ENCODE data around the gene ARSB. TPM values are rescaled to one million over a fixed set of nuclear protein-coding genes. Genes with fewer than 3 reads are reported as not detected.
"Not testable (repeated sequence)": the region's sequence is repeated elsewhere in the genome, so short reads cannot be mapped to it uniquely, and the experiment has no call there.

Gene ARSB
- total RNA-seq, 1 experiment from 2014 or later, result 11.7 TPM

DNA sequence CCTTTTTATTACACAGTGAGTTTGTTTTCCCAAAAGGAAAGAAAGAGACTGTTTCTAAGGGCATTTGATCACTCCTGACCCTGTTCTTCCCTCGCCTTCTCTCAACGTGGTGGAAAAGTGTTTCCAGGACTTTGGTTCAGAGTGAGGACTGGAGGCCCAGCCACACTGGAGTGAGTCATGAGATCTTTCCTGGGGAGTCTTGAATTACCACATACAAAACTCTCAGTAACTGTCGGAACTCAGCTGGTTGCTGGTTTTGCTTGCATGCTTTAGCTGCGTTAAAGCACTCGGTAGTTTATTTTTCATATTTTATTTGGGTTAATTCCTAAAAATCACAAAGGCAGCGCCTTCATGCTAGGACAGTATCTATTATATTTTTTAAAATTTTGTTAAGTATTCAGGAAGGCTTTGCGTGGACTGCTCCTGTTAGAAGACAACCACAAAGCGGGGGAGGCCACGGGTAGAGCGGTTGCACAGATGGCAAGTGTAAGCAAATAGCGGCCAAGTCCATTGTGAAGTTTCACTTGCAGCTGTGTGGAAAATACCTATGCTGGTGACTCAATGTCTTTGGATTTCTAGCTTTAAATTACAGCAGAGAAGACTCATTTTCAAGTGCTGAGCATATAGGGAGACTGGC lies 77.7 kb downstream of the ARSB start:
- DNase-seq (ENCODE audit: low read depth), result peak; percentile 88

DNA sequence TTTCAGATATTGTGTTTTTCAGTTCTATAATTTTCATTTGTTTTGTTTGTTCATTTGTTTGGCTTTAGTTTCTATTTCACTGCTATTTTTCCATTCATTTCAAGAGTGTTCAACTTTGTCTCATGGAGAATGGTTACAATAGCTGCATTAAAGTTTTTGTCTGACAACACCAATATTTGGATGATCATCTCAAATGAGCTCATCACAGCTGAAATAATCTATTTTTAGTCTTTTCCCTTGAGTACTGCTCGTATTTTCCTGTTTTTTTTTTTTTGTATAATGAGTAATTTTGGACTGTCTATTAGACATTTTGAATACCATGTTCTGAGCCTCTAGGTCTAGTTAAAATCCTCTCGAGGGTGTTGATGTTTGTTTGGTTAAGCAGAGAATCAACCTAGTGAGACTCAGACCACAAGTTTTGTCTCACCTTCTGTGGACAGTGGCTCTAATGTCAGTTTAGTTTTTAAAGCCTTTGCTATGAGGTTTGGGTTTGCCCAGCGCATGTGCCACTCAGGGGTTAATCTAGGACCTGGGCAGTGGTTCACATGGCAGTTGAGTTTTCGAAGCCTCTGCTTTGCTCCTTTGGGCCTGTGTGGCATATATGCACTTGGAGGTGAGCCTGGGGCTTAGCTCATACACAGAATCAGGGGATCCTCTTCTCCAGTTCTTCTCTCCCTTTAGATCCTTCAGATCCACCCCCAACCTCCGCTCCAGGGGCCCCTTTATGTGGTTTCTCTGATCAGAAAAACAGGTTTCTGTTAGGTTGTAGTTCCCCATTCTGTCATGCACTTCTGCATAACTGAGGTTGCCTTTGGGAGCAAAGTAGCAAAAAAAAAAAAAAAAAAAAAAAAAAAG lies 79.8 kb downstream of the ARSB start:
- no peak for DNase-seq (ENCODE audit: low read depth)

- DNase-seq (ENCODE audit: low read depth), result peak; percentile 7
Observed at GRCh38 chr5:78903861-78904260, 81.2 kb downstream of the ARSB start.

DNA sequence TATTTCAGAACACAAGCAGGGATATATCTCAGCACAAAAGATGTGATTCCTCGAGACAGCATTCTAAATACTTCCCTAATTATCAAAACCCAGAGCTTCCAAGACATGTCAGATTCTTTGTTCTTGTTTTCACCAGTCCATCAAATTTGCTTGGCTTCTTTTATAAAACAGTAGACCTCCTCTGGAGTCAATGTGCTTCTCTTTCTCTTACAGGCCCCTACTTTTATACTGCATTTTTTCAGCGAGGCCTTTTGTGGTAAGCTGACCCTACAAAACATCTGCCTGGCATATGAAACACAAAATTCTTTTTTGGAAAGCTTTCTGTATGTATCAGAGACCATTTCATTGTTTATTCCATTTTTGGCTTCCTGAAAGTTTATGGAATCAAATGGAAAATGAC lies 81.8 kb downstream of the ARSB start:
- DNase-seq (ENCODE audit: low read depth), result no peak

DNA sequence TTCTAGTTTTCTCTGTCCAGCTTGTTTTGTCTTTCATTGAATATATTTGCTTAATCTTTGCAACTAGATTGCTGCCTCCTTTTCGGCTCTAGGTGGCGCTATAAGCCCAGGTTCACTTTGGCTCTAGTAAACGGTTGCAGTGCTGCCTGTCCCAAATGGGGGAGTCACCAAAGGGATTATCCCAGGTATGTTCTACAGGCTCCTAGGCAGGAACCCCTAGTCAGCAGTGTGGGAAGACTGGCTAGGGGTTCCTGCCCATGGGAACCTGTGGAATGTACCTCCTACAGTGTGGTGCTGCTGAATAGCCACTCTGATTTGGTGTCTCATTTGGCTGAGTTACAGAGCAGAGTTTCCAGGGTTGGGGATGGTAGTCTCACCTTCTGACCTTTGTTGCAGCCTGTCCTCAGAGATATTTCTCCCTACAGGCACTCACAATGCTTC lies 85.2 kb downstream of the ARSB start:
- DNase-seq (ENCODE audit: low read depth), result peak; percentile 48

- DNase-seq (ENCODE audit: low read depth), result peak; percentile 62
Observed at GRCh38 chr5:78896132-78896531, 89.0 kb downstream of the ARSB start.

- no peak for DNase-seq (ENCODE audit: low read depth)
Observed at GRCh38 chr5:78895616-78896015, 89.5 kb downstream of the ARSB start.

DNA sequence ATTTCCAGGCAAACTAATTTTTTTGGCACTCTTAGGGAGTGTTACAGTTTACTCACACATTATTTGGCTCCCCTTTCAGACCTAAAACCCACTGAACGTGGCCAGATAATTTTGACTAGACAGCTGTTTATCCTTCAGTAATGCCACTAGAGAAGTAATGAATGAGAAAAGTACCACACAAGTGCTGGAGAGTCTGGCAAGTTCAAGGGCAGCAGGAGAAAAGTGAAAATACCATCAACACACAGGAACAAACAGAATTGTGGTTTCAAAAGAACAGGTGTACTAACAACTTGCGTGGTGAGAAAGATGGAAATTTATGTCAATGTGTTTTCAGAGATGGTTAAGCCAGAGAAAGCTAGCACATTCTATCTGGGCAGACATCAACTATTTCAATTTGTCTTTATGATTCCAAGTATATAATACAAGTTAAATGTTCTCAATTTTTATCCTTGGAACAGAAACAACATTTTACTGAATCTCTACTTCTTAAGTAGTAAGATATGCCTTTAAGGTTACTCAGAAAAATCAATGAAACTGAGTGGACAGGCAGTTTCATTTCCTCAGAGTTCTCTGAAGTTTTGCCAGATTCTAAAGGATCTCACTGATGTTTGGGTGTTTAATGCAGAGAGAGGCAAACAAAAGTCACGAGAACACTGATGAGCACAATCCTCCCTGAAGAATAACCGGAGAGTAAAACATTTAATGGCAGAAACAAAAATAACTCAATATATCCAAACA lies 91.0 kb downstream of the ARSB start:
- DNase-seq (ENCODE audit: low read depth), result no peak

- no peak for DNase-seq (ENCODE audit: low read depth)
Observed at GRCh38 chr5:78890667-78891379, 94.3 kb downstream of the ARSB start.

DNA sequence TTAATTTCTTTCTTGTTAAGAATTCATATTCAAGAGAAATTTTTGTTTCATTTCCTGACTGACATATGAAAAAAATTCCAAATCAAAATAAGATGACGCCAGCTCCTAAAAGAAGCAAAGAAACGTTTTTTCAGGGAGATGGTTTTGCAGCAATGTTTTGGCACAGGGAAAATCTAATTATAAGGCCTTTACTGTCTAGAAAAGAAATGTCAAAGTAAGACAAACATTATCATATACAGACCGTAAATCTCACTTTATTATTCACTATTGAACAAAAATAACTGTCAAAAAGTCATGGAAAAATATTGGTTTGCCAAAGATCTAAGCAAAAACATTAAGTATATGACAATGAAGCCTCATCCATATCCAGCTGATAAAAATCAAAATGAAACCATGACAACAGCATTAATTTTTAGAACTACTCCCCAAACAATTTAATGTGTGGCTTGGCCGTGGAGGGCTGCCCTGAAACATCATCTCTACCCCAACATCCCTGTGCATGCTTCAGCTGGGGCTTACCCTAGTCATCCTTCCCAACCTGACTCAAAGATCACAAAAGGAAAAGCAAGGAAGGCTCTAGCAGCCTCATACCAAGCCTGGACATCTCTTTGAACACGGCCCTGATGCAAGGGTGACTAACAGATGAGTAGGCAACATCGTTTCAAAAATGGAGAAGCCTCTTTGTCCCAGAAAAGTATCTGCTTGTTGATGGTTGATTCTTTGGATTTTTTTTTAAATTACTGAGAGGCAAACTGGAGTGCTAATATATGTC lies 95.6 kb downstream of the ARSB start:
- DNase-seq (ENCODE audit: low read depth), result peak; percentile 82

- no peak for DNase-seq (ENCODE audit: low read depth)
Observed at GRCh38 chr5:78888580-78889368, 96.3 kb downstream of the ARSB start.

- peak; percentile 64 for DNase-seq (ENCODE audit: low read depth)
Observed at GRCh38 chr5:78887384-78888118, 97.6 kb downstream of the ARSB start.

DNA sequence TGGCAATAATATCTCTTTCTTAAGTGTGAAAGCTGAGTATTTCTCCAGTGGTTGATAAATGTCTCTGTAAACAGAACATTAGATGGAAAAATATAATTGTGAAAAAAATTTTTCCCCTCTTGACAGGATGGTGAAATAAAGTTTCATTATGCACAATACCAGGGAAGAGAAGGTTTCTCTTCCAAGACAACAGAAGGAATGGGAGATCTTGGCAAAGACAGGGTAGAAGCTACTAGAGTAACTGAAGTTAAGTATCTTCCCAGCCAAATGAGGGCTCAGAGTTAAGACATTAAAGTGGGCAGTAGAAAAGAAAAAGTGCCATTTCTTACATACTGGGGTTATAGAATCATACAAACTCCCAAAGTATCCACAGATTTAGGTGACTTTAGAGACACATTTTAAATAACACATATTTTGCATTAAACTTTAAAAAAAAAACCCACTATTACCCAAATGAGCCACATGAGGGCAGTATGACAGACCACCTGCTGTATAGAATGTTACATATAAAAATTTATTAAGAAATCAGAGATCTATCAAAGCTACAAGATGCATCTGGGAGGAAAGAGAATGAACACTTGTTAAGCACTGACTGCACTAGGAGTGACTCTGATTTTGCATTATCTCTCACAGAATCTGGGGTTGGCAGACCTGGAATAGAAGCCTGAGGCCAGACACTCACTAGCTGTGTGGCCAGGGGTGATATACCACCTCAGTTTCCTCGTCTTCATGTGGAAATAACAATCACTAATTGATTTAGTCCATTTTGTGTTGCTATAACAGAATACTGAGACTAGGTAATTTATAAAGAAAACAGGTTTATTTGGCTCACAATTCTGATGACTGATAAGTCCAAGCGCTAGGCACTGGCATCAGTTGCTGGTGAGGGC lies 98.5 kb downstream of the ARSB start:
- peak; percentile 11 for DNase-seq (ENCODE audit: low read depth)

- DNase-seq (ENCODE audit: low read depth), result no peak
Observed at GRCh38 chr5:78881884-78882283, 103.2 kb downstream of the ARSB start.

DNA sequence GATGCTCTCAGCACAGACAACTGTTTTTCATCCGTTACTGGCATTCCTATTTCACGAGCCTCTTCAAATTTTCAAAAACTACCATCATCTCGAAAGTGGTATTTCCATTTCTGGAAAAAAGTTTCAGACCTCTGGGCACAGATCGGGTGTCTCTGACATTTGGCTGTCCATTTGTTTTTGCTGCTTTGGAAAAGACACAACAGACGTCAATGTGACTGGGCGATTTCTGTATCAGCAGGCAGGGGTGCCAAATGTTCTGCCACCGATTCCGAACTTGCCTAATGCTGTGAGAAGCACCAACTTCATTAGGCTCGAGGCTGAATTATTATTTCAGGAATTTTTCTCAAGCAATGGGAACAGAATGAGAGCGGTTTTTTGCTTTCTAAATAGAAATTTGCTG lies 105.6 kb downstream of the ARSB start:
- no peak for DNase-seq (ENCODE audit: low read depth)

GRCh38 chr5:78866076-78866475 lies 119.0 kb downstream of the ARSB start:
- not testable (repeated sequence) for DNase-seq (ENCODE audit: low read depth)

- DNase-seq (ENCODE audit: low read depth), result no peak
Observed at GRCh38 chr5:78858364-78858763, 126.7 kb downstream of the ARSB start.

GRCh38 chr5:78855026-78855425 lies 130.1 kb downstream of the ARSB start:
- peak; percentile 34 for DNase-seq (ENCODE audit: low read depth)
